Measurements from ENCODE around the gene SERINC4.

The SERINC4 gene

DNA sequence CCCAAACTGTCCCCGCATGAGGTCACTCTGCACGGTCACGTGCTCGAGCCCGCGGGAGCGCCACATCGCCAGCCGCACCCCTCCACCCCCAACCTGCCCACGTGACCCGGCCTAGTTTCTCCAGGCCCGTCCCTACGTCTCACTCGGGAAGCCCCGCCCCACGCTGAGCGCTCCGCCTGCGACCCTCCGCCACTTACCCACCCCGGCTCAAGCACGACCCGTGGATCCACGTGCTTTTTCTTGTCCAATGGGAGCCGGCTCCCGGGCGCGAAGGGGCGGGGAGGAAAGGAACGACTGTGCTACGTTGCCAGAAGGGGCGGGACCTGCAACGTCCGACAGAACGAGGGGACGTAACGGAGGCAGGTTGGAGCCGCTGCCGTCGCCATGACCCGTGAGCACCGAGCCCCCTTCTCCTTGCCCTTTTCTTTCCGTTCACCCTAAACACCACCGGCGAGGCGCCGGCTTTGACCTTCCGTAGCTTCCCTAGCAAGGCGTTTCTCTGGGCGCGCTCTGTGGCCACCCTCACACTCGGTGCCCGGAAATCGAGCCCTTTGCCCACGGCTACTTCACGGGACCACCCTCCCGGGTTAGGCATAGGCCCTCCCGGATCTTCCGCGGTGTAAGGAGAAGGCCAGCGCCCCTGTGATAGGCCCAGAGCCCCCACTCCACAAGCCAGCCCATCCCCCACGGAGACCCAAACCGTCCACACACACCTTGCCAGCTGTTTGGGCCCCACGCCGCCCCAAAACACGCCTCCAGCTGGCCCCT is 7.8 kb downstream of the SERINC4 start, which contains the start of gene SERF2:
SERF2 (plus strand) TSS at position 328 of the 768 bp plus-strand sequence; CDS start at position 385, 57 bp downstream.
- no peaks in the 10 kb centered on the region for H3K9me3 Mint-ChIP-seq
- H3K27ac Mint-ChIP-seq: peak within 1 kb of the TSS; percentile 100
- H3K4me1 Mint-ChIP-seq (ENCODE audit: low read depth): peaks cover 46% of the 10 kb centered on the region
- intact Hi-C loops (cut with micrococcal nuclease): no loop called here
- H3K4me3 Mint-ChIP-seq: peak within 1 kb of the TSS; percentile 82
- H3K27me3 Mint-ChIP-seq: no peaks in the 10 kb centered on the region
- H3K36me3 Mint-ChIP-seq (ENCODE audit: low read depth): peaks cover 58% of the 10 kb centered on the region

GRCh38 chr15:43789409-43789808 is 10.6 kb downstream of the SERINC4 start:
- intact Hi-C loops (cut with micrococcal nuclease): no loop called here
- H3K36me3 Mint-ChIP-seq (ENCODE audit: low read depth): peaks cover 30% of the 10 kb centered on the region
- no peak overlapping the region for H3K4me3 Mint-ChIP-seq
- H3K9me3 Mint-ChIP-seq: no peaks in the 10 kb centered on the region
- no peak overlapping the region for H3K27ac Mint-ChIP-seq
- H3K4me1 Mint-ChIP-seq (ENCODE audit: low read depth): peaks cover 20% of the 10 kb centered on the region
- H3K27me3 Mint-ChIP-seq: no peaks in the 10 kb centered on the region

DNA sequence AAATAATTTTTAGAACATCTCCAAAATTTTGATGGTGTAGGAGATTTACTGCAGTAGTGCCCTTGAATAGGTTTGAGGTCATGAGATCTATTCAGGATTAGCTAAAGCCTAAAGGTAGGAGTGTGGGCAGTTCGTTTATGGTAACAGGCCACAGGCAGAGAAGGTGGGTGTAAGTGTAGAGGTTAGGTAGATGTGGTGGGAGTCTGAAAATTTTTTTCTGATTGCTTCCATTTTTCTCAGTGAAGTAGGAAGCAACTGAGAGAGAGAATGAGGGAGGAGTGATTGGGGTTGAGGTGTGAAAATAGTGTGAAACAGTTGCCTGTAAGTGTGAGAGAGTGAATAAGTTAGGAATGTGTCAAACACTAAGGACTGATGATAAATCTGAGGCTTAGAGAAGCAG is 21.0 kb downstream of the SERINC4 start:
- H3K4me3 Mint-ChIP-seq: no peak overlapping the region
- H3K9me3 Mint-ChIP-seq: no peaks in the 10 kb centered on the region
- no peak overlapping the region for H3K27ac Mint-ChIP-seq
- H3K27me3 Mint-ChIP-seq: no peaks in the 10 kb centered on the region
- H3K36me3 Mint-ChIP-seq (ENCODE audit: low read depth): peaks cover 27% of the 10 kb centered on the region
- intact Hi-C loops (cut with micrococcal nuclease): loop anchor here (10.0 kb wide), 1 partner anchor 46 kb away; the partner anchor contains the start of genes MFAP1 and WDR76
- H3K4me1 Mint-ChIP-seq (ENCODE audit: low read depth): peaks cover 35% of the 10 kb centered on the region

DNA sequence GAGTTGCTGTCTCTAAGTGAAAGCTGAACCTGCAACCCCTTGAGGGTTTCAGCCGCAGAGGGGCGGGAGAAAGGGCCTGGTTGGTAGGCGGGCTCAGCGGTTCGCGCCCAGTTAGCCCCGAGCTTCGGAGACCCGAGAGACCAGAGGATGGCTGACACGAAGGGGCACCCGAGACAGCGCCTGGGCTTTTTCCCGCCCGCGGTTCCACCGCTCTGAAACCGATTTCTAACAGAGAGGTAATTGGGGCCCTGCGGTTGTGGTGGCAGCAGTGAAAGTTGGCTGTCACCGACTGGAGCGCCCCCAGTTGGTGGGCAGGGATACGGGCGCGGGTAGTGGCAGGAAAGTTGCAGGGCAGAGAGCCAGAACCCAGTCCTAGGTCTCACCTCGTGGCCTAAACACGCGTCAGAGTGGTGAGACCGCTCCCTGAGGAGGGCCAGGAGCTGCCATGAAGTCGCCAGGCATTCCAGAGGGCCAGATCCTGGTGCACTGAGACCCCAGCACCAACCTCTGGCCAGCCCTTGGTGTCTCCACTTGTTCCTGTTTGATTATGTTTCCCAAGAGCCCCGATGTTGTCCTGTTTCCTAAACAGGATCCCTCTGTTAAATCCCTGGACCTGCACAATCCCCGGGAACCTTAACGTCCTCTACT is 22.6 kb downstream of the SERINC4 start:
- intact Hi-C loops (cut with micrococcal nuclease): loop anchor here (1.0 to 10.0 kb wide), 2 partner anchors 16 to 47 kb away; partner anchors contain the start of genes MFAP1 and WDR76
- peaks cover 50% of the 10 kb centered on the region for H3K4me1 Mint-ChIP-seq (ENCODE audit: low read depth)
- H3K4me3 Mint-ChIP-seq: peak overlapping the region; percentile 88
- no peaks in the 10 kb centered on the region for H3K27me3 Mint-ChIP-seq
- peaks cover 43% of the 10 kb centered on the region for H3K36me3 Mint-ChIP-seq (ENCODE audit: low read depth)
- H3K27ac Mint-ChIP-seq: peak overlapping the region; percentile 95
- no peaks in the 10 kb centered on the region for H3K9me3 Mint-ChIP-seq

DNA sequence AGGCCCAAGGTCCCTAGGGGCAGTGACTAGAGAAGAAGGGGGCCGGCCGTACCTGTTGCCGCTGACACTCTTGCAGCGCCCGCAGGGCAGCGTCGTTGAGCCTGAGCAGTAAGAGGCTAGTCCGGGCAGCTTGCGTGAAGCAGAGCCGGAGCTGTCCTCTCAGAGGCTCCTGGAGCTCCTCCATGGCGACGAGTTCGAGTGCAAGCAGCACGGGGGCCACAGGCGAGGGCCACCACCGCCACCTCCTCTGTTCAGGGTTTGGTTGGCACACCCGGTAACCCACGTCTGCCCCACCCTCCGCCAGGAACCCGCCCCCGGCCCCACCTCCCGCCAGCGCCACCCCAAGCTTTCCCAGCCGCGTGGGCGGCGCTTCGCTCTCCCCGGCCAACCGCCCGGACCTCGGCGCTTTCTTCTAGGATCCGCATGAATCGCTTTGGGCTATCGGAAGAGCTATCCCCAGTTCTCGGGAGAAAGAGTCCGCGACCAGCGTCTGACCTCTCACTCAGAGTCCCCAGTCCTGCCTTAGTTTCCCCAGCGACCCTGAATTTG is 23.2 kb downstream of the SERINC4 start, which contains the start of gene ELL3:
ELL3 (minus strand) TSS at position 249 of the 549 bp plus-strand sequence; CDS start at position 184, 65 bp downstream.
- Mint-ChIP-seq H3K4me3 (peak within 1 kb of the TSS; percentile 88), H3K4me1 (ENCODE audit: low read depth) (peaks cover 56% of the 10 kb centered on the region)

DNA sequence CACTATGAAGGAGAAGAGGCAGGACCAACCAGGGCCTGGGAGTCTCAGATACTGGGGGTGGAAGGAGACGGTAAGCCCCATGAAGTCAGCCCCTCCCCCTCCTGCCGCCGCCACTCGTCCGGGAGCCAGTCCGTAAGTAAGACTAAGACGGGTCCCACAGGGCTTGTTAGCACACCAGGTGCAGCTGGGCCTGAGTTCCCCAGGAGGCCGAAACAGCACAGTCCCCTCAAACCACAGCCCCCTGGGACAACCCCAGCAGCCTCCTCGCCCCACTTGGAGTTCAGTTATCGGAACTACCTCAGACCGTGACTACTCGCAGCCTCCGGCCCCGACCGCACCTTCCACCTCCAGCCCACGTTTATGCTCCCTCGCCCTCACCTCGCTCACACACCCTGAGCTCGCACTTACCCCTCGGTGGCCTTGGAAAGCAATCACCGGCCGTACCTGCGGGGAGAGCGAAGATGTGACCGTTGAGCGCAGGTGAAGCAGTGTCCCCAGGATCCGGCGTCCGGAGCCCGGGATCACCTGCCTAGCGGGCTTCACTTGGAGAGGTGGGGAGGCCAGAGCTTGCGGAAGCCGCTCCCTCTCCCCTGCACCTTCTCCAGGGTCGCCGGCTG is 23.8 kb downstream of the SERINC4 start:
- Mint-ChIP-seq H3K9me3 (no peaks in the 10 kb centered on the region), H3K4me3 (peak overlapping the region; percentile 88), H3K4me1 (ENCODE audit: low read depth) (peaks cover 62% of the 10 kb centered on the region), H3K27me3 (no peaks in the 10 kb centered on the region), H3K27ac (peak overlapping the region; percentile 95), H3K36me3 (ENCODE audit: low read depth) (peaks cover 52% of the 10 kb centered on the region)
- intact Hi-C loops (cut with micrococcal nuclease): loop anchor here (10.0 kb wide), 1 partner anchor 49 kb away; the partner anchor contains the start of genes MFAP1 and WDR76

More for the DNA sequence above, 23.2 kb downstream of the SERINC4 start, which contains the start of gene ELL3:
- Mint-ChIP-seq H3K27me3 (no peaks in the 10 kb centered on the region), H3K36me3 (ENCODE audit: low read depth) (peaks cover 46% of the 10 kb centered on the region), H3K9me3 (no peaks in the 10 kb centered on the region), H3K27ac (peak within 1 kb of the TSS; percentile 95)
- intact Hi-C loops (cut with micrococcal nuclease): loop anchor here (1.0 to 10.0 kb wide), 2 partner anchors 17 to 48 kb away; partner anchors contain the start of genes MFAP1 and WDR76

DNA sequence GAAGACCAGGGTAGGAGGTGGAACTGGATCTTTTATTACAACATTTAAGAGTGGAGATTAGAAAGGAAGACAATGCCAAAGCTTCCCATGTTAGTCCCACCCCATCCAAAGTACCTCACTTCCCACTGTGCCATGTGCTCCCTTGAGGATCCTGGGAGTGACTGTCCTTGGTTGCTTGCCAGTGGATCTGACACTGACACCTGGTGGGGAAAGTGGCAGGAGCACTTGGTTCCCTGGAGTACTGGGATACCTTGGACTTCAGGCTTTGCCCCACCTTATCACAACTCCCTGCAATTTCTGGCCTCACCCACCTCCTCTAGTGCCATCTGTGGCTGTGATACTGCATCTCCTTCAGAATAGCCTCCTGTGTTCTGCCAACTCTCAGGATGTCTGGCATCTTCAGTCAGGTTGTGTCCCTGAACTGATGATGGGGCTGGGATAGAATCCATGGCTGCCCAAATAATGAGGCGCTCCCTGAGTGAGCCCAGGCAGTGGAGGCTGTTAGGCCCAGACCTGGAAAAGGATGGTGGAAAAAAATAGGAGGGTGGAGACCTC is 24.5 kb downstream of the SERINC4 start:
- no peaks in the 10 kb centered on the region for H3K27me3 Mint-ChIP-seq
- H3K9me3 Mint-ChIP-seq: no peaks in the 10 kb centered on the region
- H3K36me3 Mint-ChIP-seq (ENCODE audit: low read depth): peaks cover 59% of the 10 kb centered on the region
- peak overlapping the region; percentile 88 for H3K4me3 Mint-ChIP-seq
- peak overlapping the region; percentile 95 for H3K27ac Mint-ChIP-seq
- intact Hi-C loops (cut with micrococcal nuclease): loop anchor here (10.0 kb wide), 1 partner anchor 49 kb away; the partner anchor contains the start of genes MFAP1 and WDR76
- peaks cover 69% of the 10 kb centered on the region for H3K4me1 Mint-ChIP-seq (ENCODE audit: low read depth)

DNA sequence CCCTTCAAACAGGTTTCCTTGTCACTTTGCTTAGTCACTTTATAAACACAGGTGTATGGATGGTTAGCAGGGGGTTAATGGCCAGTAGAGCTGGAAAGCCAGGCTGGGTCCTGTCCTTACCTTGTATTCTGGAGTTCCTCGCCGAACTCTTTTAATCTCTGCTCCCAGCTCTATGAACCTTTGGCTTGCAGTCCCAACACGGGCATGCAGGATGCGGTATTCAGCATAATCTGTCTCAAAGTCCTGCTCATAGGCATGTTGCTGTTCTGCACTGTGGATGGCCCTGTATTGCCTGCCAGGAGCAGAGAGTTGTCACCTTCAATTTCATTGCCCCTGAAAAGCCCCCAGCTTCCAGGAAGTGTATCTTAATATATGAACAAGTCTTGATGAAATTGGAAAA is 26.0 kb downstream of the SERINC4 start:
- intact Hi-C loops (cut with micrococcal nuclease): loop anchor here (10.0 kb wide), 1 partner anchor 51 kb away; the partner anchor contains the start of genes MFAP1 and WDR76
- Mint-ChIP-seq H3K36me3 (ENCODE audit: low read depth) (peaks cover 74% of the 10 kb centered on the region), H3K9me3 (no peaks in the 10 kb centered on the region), H3K27ac (peak overlapping the region; percentile 95), H3K27me3 (no peaks in the 10 kb centered on the region), H3K4me3 (no peak overlapping the region), H3K4me1 (ENCODE audit: low read depth) (peaks cover 77% of the 10 kb centered on the region)

DNA sequence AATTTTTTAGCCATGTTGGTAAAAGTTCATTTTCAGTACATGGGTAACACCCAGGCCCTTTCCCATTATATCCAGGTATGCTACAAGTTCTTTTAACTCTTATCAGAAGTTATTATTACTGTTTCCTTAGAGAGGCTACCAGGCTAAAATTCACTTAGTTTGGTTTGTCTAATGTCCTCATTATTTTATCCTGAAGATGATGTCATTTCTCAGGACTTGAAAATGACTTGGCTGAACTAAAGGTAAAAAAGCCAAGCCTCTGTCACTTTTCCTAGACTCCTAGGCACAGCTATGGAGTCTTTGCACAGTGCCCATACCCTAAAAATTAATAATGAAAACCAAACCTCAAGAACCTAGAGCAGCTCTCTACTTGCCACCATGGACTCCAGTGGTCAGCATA is 27.4 kb downstream of the SERINC4 start:
- intact Hi-C loops (cut with micrococcal nuclease): loop anchor here (10.0 kb wide), 1 partner anchor 52 kb away; the partner anchor contains the start of genes MFAP1 and WDR76
- no peaks in the 10 kb centered on the region for H3K9me3 Mint-ChIP-seq
- H3K27me3 Mint-ChIP-seq: no peaks in the 10 kb centered on the region
- H3K4me1 Mint-ChIP-seq (ENCODE audit: low read depth): peaks cover 74% of the 10 kb centered on the region
- H3K27ac Mint-ChIP-seq: peak overlapping the region; percentile 78
- H3K36me3 Mint-ChIP-seq (ENCODE audit: low read depth): peaks cover 88% of the 10 kb centered on the region
- no peak overlapping the region for H3K4me3 Mint-ChIP-seq

DNA sequence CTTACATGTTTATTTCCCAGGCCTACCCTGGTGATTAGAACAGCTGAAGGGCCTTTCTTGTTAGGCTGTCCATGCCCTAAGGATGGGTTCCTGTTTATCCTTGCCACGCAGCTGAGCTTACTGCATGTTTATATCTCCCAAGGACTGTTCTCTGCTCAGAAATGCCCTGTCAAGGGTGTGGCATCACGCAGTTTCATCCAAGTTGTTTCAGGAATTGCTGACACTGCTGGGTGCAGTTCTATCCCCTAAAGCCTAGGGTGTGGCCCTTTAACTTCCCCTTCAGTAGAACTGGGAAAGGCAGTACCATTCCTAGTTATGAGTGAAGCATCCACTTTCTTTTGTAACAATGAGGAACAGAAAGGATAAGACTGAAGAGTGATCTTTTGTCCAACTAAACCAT is 28.2 kb downstream of the SERINC4 start:
- Mint-ChIP-seq H3K4me3 (no peak overlapping the region), H3K27me3 (no peaks in the 10 kb centered on the region), H3K4me1 (ENCODE audit: low read depth) (peaks cover 74% of the 10 kb centered on the region), H3K36me3 (ENCODE audit: low read depth) (peaks cover 96% of the 10 kb centered on the region), H3K9me3 (no peaks in the 10 kb centered on the region), H3K27ac (peak overlapping the region; percentile 78)
- intact Hi-C loops (cut with micrococcal nuclease): loop anchor here (10.0 kb wide), 1 partner anchor 53 kb away; the partner anchor contains the start of genes MFAP1 and WDR76

GRCh38 chr15:43769584-43770228 is 30.3 kb downstream of the SERINC4 start:
- H3K9me3 Mint-ChIP-seq: no peaks in the 10 kb centered on the region
- peaks cover 55% of the 10 kb centered on the region for H3K4me1 Mint-ChIP-seq (ENCODE audit: low read depth)
- intact Hi-C loops (cut with micrococcal nuclease): loop anchor here (10.0 kb wide), 1 partner anchor 55 kb away; the partner anchor contains the start of genes MFAP1 and WDR76
- H3K4me3 Mint-ChIP-seq: no peak overlapping the region
- H3K27ac Mint-ChIP-seq: peak overlapping the region; percentile 78
- H3K36me3 Mint-ChIP-seq (ENCODE audit: low read depth): peaks cover 97% of the 10 kb centered on the region
- no peaks in the 10 kb centered on the region for H3K27me3 Mint-ChIP-seq

DNA sequence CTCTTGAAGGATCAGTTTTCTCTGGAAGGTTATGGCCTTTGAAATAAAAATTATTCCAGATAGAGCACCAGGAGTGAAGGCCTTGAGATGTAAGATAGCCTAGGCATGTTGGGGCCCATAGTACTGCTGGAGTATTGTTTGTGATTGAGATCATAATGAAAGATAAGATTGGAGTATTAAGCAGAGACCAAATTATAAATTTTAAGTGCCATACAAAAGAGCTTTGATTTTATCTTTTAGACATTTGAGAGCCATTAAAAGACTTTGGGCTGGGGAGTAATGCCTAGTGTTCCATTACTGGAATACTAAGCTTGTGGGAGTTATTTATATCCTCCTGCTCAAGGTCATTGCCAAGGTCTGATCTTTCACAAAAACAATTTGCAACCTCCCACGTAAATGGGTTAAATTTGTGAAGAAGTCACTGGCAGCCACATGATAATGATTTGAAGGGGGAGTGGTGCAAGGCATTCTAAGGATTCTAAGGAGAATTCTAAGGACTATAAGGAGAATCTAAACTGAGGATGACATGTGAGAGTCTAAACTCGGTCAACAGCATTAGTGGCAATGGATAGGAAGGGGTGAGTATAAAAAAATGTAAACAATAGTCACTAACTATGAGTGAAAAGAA is 36.1 kb downstream of the SERINC4 start:
- intact Hi-C loops (cut with micrococcal nuclease): no loop called here
- Mint-ChIP-seq H3K27ac (no peak overlapping the region), H3K36me3 (ENCODE audit: low read depth) (peaks cover 100% of the 10 kb centered on the region), H3K4me1 (ENCODE audit: low read depth) (peaks cover 2% of the 10 kb centered on the region), H3K4me3 (no peak overlapping the region), H3K27me3 (no peaks in the 10 kb centered on the region), H3K9me3 (no peaks in the 10 kb centered on the region)
